VCaP (cell line): ENCODE measurements around the gene CES3.
A peak's percentile ranks its signal among the peaks of the same experiment; 100 is the strongest.

Experiments used
- H3K27ac ChIP-seq: fragments of 450-650 bp; 2 replicates; pipeline ENCODE4 v1.5.1; 2017
- TF ChIP-seq, protein P1 (sequence below): fragments of 450-650 bp; conservative IDR thresholded peaks from 2 replicates; pipeline ENCODE4 v1.5.1; 2017; ENCODE audit warnings: mild to moderate bottlenecking, moderate library complexity

The CES3 gene

GRCh38 chr16:66977341-66978113 lies 16.5 kb downstream of the CES3 start:
- TF ChIP-seq, protein P1, sequence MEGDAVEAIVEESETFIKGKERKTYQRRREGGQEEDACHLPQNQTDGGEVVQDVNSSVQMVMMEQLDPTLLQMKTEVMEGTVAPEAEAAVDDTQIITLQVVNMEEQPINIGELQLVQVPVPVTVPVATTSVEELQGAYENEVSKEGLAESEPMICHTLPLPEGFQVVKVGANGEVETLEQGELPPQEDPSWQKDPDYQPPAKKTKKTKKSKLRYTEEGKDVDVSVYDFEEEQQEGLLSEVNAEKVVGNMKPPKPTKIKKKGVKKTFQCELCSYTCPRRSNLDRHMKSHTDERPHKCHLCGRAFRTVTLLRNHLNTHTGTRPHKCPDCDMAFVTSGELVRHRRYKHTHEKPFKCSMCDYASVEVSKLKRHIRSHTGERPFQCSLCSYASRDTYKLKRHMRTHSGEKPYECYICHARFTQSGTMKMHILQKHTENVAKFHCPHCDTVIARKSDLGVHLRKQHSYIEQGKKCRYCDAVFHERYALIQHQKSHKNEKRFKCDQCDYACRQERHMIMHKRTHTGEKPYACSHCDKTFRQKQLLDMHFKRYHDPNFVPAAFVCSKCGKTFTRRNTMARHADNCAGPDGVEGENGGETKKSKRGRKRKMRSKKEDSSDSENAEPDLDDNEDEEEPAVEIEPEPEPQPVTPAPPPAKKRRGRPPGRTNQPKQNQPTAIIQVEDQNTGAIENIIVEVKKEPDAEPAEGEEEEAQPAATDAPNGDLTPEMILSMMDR: peak; percentile 83
- no peak overlapping the region for H3K27ac ChIP-seq

DNA sequence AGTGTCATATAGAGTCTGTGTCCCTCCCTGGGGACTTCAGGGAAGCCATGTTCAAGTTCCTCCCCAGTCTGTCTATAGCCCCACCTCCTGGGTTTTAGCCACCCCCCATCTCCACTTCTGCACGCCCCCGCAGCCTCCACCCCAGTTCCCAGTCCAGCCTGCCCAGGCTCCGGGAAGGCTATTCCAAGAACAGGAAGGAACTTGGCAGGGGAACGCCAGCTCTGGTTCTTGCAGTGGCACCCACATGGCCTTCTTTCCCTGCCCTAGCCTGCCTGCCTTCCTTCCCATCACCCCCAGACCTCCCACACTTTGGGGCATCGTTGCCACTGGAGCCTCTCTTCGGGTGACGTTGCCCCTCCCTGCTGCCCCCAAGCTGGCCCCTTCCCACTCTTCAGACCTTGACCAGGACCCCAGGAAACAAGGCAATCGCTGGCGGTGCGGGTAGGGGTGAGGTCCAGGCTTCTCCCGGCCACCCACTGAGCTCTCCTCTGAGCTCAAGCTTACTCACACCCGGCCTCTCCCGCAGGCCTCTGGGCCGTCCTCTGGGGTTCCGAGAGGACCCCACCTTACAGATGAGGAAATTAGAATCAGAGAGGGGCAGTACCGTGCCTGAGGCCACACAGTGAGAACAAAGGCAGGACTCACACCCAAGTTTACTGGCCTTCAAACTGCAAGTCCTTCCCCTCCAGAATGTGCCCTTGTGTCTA lies 18.1 kb downstream of the CES3 start:
- no peak overlapping the region for H3K27ac ChIP-seq
- TF ChIP-seq, protein P1: no peak

GRCh38 chr16:66983033-66983432 lies 22.0 kb downstream of the CES3 start:
- TF ChIP-seq, protein P1: no peak
- no peak overlapping the region for H3K27ac ChIP-seq

- TF ChIP-seq, protein P1: no peak
- no peak overlapping the region for H3K27ac ChIP-seq
Measured at GRCh38 chr16:66984892-66985311, 23.8 kb downstream of the CES3 start.

GRCh38 chr16:66986559-66986958 lies 25.5 kb downstream of the CES3 start:
- TF ChIP-seq, protein P1: no peak
- no peak overlapping the region for H3K27ac ChIP-seq

DNA sequence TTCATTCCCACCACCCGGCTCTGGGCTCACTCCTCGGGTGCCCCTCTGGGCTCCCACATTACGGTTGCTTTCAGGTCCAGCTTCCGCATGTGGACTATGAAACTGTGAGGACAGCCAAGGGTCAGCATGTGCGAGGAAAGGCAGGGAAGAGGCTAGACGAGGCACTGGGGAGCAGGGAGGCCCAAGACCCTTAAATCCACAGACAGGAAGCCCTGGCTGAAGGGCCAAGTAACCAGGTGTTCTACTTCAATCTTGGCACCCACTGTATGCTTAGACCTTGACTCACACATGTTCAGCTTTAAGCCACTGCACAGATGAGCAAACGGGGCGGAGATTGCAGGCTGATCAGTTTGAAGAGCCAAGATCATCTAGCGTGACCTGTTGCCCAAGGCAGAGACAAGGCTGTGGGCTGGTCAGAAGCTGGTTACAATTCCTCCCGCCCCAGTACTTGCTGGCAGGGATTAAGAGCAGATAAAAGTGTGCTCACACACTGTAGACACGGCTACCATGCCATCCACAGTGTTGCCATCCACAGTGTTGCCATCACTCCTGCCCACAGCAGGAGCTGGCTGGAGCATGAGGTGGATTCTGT lies 27.2 kb downstream of the CES3 start, which contains the start of gene CES4A:
CES4A (plus strand) TSS at position 393 of the 592 bp plus-strand sequence; CDS start at position 577, 184 bp downstream.
- no peak within 1 kb of the TSS for H3K27ac ChIP-seq

More for the DNA sequence above, 27.2 kb downstream of the CES3 start, which contains the start of gene CES4A:
- TF ChIP-seq, protein P1: no peak
